KMS-11 (cell line): ENCODE results near the gene DDX3Y.

ENCODE experiments used
- H2AFZ ChIP-seq: fragments of 200-600 bp; sonication (generic); 2 replicates; pipeline ENCODE4 v1.6.1; 2016; ENCODE audit warnings: antibody characterized with exemption, mixed run types, low read depth
- H3K27ac ChIP-seq: fragments of 200-600 bp; sonication (generic); 2 replicates; pipeline ENCODE4 v1.6.1; 2016; ENCODE audit warnings: mild to moderate bottlenecking, mixed run types
- H3K27me3 ChIP-seq: fragments of 200-600 bp; sonication (generic); 2 replicates; pipeline ENCODE4 v1.6.1; 2017; ENCODE audit warnings: mild to moderate bottlenecking, low read depth, mixed run types, moderate library complexity; ENCODE audit not compliant: insufficient read depth
- H3K36me3 ChIP-seq: fragments of 200-600 bp; sonication (generic); 2 replicates; pipeline ENCODE4 v1.6.1; 2017; ENCODE audit warnings: mild to moderate bottlenecking, mixed run types; ENCODE audit not compliant: insufficient read depth
- H3K4me1 ChIP-seq: fragments of 200-600 bp; sonication (generic); 2 replicates; pipeline ENCODE4 v1.6.1; 2016; ENCODE audit warnings: mild to moderate bottlenecking, low read depth, mixed run types; ENCODE audit not compliant: poor library complexity, severe bottlenecking
- H3K4me2 ChIP-seq: fragments of 200-600 bp; sonication (generic); 2 replicates; pipeline ENCODE4 v1.7.0; 2016; ENCODE audit warnings: mild to moderate bottlenecking, mixed run types
- H3K4me3 ChIP-seq: fragments of 200-600 bp; sonication (generic); IDR thresholded peaks from 2 replicates; pipeline ENCODE4 v1.6.1; 2017; ENCODE audit warnings: low read depth, low read length, mixed read lengths; ENCODE audit not compliant: insufficient read depth
- H3K79me2 ChIP-seq: fragments of 200-600 bp; sonication (generic); 2 replicates; pipeline ENCODE4 v1.6.1; 2016; ENCODE audit warnings: low read depth, mixed run types; ENCODE audit not compliant: insufficient read depth
- H3K9ac ChIP-seq: fragments of 200-600 bp; sonication (generic); 2 replicates; pipeline ENCODE4 v1.6.1; 2016; ENCODE audit warnings: mild to moderate bottlenecking, mixed run types
- H4K20me1 ChIP-seq: fragments of 200-600 bp; sonication (generic); 2 replicates; pipeline ENCODE4 v1.6.1; 2016; ENCODE audit warnings: mild to moderate bottlenecking, mixed run types; ENCODE audit not compliant: insufficient read depth
- TF ChIP-seq, protein P1 (sequence below): fragments of 200-600 bp; sonication (generic); conservative IDR thresholded peaks from 2 replicates; pipeline ENCODE4 v1.6.1; 2017; ENCODE audit warnings: low read depth, mild to moderate bottlenecking, antibody characterized with exemption, low read length, moderate library complexity, mixed read lengths

The DDX3Y gene

DNA sequence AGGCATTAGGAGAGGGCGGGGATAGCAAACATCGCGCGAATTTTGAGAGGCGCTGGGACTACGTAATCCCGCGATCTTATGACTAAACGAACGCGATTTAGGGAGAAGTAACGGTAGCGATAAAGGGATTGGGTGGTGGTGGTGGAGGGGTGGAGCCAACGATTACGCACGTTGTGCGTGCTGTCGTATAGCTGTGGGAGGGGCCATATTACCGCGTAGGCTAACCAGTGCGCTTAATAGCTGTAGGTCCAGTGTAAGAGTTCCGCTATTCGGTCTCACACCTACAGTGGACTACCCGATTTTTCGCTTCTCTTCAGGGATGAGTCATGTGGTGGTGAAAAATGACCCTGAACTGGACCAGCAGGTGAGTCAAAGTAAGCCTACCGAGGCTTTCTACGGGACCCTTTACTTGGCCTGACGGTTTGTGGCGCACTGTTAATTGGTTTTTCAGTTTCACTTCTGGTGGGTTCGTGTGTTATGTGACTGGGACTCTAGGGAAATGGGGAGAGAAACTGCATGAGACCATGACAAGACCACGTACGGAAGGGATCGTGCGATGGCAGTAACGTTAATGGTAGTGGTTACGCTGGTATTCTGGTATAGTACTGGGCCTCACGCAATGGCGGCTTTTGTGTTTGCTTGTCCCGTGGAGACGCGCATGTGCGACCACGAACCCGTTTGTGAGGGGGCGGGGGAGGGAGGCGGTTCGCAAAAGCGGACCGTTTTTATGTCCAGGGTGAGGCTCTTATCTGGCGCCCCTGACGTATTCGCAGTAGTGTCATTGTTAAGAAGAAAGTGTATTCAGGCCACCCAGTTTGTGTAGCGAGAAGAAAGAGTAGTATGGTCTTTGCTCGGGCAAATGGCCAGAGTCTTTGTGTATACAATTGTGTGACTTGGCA is at the start of gene DDX3Y:
Gene DDX3Y (plus strand): TSS at position 251 of the 899 bp plus-strand sequence. CDS start 69 bp downstream, at position 320.
- Histone ChIP-seq H2AFZ (no peak within 1 kb of the TSS), H3K27me3 (no peaks in the 10 kb centered on the region), H3K4me3 (no peak within 1 kb of the TSS), H4K20me1 (no peaks in the 10 kb centered on the region), H3K4me2 (no peak within 1 kb of the TSS), H3K9ac (no peak within 1 kb of the TSS), H3K27ac (no peak within 1 kb of the TSS), H3K36me3 (no peaks in the 10 kb centered on the region), H3K4me1 (no peaks in the 10 kb centered on the region), H3K79me2 (no peaks in the 10 kb centered on the region)
- TF ChIP-seq, protein P1, sequence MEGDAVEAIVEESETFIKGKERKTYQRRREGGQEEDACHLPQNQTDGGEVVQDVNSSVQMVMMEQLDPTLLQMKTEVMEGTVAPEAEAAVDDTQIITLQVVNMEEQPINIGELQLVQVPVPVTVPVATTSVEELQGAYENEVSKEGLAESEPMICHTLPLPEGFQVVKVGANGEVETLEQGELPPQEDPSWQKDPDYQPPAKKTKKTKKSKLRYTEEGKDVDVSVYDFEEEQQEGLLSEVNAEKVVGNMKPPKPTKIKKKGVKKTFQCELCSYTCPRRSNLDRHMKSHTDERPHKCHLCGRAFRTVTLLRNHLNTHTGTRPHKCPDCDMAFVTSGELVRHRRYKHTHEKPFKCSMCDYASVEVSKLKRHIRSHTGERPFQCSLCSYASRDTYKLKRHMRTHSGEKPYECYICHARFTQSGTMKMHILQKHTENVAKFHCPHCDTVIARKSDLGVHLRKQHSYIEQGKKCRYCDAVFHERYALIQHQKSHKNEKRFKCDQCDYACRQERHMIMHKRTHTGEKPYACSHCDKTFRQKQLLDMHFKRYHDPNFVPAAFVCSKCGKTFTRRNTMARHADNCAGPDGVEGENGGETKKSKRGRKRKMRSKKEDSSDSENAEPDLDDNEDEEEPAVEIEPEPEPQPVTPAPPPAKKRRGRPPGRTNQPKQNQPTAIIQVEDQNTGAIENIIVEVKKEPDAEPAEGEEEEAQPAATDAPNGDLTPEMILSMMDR, result no peak

DNA sequence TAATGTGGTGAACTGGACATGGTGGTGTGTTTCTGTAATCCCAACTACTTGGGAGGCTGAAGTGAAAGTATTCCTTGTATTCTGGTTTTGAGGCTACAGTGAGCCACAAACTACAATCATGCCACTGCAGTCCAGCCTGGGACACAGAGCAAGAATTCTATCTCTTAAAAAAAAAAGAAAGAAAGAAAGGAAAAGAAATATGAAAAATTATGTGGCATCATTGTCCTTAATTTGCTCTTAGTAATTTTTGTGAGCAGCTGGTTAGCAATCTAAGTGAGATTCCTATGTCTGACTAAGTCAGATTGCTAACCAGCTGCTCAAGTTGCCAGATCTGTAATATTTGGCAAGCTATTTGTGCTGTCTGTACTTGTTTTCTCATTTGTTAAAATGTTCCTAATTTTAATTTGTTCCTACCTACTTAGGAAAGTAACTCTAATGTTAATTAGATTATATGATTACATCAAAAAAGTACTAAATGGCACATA is 48.8 kb upstream of the DDX3Y start:
- TF ChIP-seq, protein P1, result no peak
- no peaks in the 10 kb centered on the region for H3K36me3 ChIP-seq
- H3K27ac ChIP-seq, result no peak overlapping the region

DNA sequence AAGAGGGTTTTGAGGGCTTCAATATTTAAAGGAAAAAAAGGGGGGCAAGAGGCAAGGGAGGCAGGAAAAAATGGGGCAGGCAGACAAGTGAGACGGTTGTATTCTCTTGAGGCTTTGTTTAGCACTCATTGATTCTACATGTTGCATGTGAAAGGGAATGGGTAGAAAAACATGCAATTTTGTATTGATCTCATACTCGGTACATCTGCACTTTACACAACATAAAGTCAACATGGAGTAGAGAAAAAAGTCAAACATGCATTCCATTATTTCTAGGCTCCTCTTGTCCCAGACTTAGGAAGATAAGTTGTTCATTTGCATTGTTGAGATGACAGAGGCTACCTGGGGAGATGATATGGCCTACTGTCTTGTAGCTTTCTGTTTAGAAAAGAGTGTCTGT is 36.7 kb upstream of the DDX3Y start:
- H2AFZ ChIP-seq, result no peak overlapping the region

More for the DNA sequence above, 48.8 kb upstream of the DDX3Y start:
- no peak overlapping the region for H2AFZ ChIP-seq
- no peak overlapping the region for H3K4me3 ChIP-seq
- H3K27me3 ChIP-seq, result no peaks in the 10 kb centered on the region
- no peak overlapping the region for H3K9ac ChIP-seq
- H3K79me2 ChIP-seq, result no peaks in the 10 kb centered on the region
- no peaks in the 10 kb centered on the region for H4K20me1 ChIP-seq
- no peak overlapping the region for H3K4me2 ChIP-seq
- H3K4me1 ChIP-seq, result no peaks in the 10 kb centered on the region

DNA sequence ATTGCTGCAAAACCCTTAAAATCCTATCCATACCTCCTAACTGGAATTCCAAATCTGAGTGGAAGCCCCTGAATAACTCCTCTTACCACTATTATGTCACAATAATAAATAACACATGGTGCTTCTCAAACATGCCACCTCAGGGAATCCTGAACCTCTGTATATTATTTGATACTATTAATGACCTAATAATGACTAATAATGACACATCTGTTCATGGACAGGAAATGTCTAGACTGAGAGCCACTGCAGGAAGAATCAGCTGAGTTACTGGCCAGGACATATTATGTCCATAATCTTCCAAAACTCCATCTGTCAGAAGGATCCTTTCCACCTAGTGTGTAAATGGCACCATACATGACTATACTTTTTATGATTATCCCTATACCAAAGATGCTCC is 7.7 kb upstream of the DDX3Y start:
- no peak overlapping the region for H3K9ac ChIP-seq
- no peak overlapping the region for H3K27ac ChIP-seq
- H3K4me2 ChIP-seq, result no peak overlapping the region
- no peaks in the 10 kb centered on the region for H3K4me1 ChIP-seq
- H3K4me3 ChIP-seq, result no peak overlapping the region
- H3K79me2 ChIP-seq, result no peaks in the 10 kb centered on the region
- TF ChIP-seq, protein P1, result no peak
- no peaks in the 10 kb centered on the region for H4K20me1 ChIP-seq
- no peak overlapping the region for H2AFZ ChIP-seq
- no peaks in the 10 kb centered on the region for H3K36me3 ChIP-seq
- H3K27me3 ChIP-seq, result no peaks in the 10 kb centered on the region

More for the DNA sequence above, 36.7 kb upstream of the DDX3Y start:
- Histone ChIP-seq H3K4me3 (no peak overlapping the region), H3K4me1 (no peaks in the 10 kb centered on the region), H3K27me3 (no peaks in the 10 kb centered on the region), H3K27ac (no peak overlapping the region), H4K20me1 (no peaks in the 10 kb centered on the region), H3K4me2 (no peak overlapping the region), H3K9ac (no peak overlapping the region), H3K79me2 (no peaks in the 10 kb centered on the region), H3K36me3 (no peaks in the 10 kb centered on the region)
- TF ChIP-seq, protein P1, result no peak
